Spleen (tissue), 7 donors: ENCODE results near the gene ATF6B.
A peak's percentile ranks its signal among the peaks of the same experiment; 100 is the strongest.

ENCODE experiments used
- POLR2A ChIP-seq, 3 donors: fragments of 450-650 bp; IDR thresholded peaks; one replicate each; pipeline ENCODE4 v1.5.1; 2017; ENCODE audit warnings: antibody characterized with exemption in 3 of 3, mild to moderate bottlenecking in 1 of 3
- POLR2AphosphoS5 ChIP-seq, 3 donors: sonication (generic); formaldehyde crosslinking; IDR thresholded peaks; one replicate each; pipeline ENCODE4 v1.5.1; 2017; ENCODE audit warnings: antibody characterized with exemption in 3 of 3
- TF ChIP-seq, protein P1 (sequence below), 11 experiments: fragments of 200-600 bp in 7 of 11; fragments of 450-650 bp in 4 of 11; sonication (generic) in 4 of 11; IDR thresholded peaks in 8 of 11; conservative IDR thresholded peaks in 3 of 11; 1 replicate in 7 of 11; 2 replicates in 4 of 11; pipeline versions ENCODE4 v1.4.0 to v1.8.0; 2016 to 2021; ENCODE audit warnings: antibody characterized with exemption in 11 of 11, inconsistent platforms in 4 of 11, mild to moderate bottlenecking in 1 of 11
- donor health status: DM: no; HTN: no; CAD: no; lungs with moderate emphysema.
- donor health status: DM: no; HTN: no; CAD: no.
- donor health status: DM: no; HTN: no; CAD: no.

DNA sequence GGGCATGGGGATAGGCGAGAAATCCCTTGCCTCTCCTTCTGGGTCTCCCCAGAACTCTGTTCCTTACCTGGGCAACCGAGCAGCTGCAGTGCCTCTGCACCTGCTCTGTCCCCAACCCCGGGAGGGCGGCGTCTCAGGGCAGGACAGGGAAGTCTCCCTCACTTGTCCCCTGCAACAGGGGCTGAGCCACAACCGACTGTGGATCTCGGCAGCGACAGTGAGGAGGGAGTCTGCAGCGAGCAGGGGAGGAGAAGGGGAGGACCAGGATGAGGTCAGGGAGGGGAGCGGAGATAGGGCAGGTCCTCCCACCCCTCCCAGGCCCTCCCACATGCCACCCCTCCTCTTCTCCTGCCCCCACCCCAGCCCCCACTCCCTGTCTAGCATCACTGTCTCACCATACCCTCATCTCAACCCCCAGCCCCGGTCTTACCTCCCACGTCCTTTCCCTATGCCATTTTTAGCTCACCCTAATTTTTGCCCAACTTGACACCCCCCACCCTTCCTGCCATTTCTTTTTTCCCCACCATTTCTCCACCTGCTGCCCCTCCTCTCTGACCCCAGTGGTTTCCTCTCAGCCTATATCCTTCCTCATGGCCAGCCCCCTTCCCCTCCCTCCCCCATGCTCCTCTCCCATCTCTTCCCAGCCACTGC lies 18.8 kb downstream of the ATF6B start, which contains the start of gene TNXB:
- TF ChIP-seq POLR2AphosphoS5 (IDR thresholded peaks at IDR 0.05), result peak; percentile 61 to 81 (median 72)
- TF ChIP-seq, protein P1, sequence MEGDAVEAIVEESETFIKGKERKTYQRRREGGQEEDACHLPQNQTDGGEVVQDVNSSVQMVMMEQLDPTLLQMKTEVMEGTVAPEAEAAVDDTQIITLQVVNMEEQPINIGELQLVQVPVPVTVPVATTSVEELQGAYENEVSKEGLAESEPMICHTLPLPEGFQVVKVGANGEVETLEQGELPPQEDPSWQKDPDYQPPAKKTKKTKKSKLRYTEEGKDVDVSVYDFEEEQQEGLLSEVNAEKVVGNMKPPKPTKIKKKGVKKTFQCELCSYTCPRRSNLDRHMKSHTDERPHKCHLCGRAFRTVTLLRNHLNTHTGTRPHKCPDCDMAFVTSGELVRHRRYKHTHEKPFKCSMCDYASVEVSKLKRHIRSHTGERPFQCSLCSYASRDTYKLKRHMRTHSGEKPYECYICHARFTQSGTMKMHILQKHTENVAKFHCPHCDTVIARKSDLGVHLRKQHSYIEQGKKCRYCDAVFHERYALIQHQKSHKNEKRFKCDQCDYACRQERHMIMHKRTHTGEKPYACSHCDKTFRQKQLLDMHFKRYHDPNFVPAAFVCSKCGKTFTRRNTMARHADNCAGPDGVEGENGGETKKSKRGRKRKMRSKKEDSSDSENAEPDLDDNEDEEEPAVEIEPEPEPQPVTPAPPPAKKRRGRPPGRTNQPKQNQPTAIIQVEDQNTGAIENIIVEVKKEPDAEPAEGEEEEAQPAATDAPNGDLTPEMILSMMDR (IDR thresholded peaks at IDR 0.05 in 8 of 11, conservative IDR thresholded peaks at IDR 0.05 in 3 of 11), result no peak
- TF ChIP-seq POLR2A (IDR thresholded peaks at IDR 0.05), result peak in 1 of 3 donors; percentile 17
